GM19238 (cell line): Measurements from ENCODE around the gene CYP1A2.
A peak's percentile ranks its signal among the peaks of the same experiment; 100 is the strongest.
"Not testable (repeated sequence)": the region's sequence is repeated elsewhere in the genome, so short reads cannot be mapped to it uniquely, and the experiment has no call there.

Experiments used
- DNase-seq: peaks from one replicate; pipeline ENCODE4 v3.0.0; 2011; ENCODE audit warnings: low spot score; ENCODE audit not compliant: insufficient read length

The CYP1A2 gene

DNA sequence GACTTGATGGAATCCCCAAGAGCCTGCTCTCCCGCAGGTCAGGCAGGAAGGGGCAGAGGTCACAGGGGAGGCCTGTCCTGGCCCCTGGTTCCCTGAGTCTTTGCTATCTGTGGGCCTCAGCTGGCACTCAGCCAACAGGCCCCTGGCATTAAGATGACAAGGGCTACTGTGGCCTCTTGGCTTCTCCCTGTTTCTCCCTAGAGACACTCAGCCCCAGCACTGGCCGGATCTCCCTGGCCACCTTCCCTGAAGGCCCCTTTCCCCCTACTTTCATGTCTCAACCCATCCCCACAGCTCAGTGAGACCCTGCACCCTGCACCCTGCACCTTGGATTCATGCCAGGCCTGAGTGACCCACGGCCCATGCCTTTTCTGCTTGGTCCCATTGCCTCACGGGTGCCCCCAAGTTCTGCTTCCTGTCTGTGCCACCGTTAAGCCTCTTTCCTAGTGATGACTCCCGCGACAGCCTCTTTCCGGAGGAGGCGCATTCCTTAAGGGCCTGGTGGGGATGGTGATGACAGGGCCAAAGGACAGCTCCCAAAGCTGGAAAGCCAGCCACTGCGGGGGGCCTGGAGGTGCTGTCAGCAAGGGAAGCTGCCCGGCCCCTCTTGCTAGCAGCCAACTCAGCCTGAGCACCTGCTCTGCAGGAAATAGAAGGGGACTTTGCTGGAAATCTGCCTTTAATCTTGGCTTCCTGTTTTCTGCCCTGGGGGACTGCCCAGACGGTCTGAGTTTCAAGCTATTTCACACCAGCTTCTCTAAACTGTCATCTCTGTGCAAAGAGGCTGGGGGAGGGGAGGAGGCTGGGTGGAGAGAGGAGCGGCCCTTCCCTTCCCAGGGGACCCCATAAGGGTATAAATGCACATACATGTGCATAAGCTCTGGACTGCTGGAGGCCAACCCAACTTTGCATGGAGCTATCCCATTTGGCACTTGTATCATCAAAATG, 28.4 kb downstream of the CYP1A2 start:
- DNase-seq: peak; percentile 69

DNA sequence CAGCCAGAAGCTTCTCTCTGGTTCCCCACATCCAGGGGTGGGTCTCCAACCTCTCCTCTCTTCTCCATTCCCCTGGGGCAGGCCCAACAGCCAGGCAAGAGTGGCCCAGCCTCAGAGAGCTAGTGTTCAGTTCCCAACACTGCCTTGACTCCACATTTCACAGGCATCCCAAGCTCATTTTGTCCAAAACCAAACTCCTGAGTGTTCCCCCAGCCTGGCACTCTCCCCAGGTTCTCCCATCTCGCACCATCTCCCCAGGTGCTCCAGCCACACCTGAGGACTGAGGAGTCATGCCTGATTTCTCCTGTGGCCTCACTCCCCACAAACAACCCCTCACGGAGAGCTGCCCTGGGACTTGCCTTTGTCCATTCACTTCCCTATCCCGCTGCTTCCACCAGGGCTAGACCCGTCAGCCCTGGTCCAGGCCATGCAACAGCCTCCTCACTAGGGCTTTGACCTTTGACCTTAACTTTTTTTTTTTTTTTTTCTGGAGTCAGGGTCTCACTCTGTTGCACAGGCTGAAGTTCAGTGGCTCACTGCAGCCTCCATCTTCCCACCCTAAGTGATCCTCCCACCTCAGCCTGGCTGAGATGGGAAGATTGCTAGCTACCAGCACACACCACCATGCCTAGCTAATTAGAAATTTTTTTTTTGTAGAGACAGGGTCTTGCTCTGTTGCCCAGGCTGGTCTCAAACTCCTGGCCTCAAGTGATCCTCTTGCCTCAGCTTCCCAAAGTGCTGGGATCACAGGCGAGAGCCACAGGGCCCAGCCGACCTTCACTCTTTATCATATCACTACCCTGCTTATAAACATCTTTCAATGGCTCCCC, 29.3 kb downstream of the CYP1A2 start:
- DNase-seq: no peak

GRCh38 chr15:74778599-74778970, 29.9 kb downstream of the CYP1A2 start:
- DNase-seq: no peak

DNA sequence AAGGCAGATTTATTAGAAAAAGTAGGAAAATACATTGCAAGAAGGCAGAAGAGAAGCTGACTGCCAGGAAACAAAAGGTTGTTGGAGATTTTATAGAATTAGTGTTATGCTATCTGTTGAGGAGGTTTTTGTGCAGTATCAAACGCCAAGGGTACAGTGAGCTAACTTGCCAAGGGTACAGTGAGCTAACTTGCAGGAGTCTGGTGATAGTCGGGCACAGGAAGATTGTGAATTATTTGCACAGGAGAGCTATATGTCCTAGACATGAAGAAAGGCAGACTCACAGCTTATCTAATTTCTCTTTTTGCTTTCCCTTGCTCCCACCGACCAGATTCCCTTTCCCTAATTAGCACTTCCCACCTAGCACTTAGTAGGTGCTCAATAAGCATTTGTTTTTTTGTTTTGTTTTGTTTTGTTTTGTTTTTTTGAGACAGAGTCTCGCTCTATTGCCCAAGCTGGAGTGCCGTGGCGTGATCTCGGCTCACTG, 30.6 kb downstream of the CYP1A2 start:
- no peak for DNase-seq

- DNase-seq: no peak
Measured at GRCh38 chr15:74780523-74781430, 32.1 kb downstream of the CYP1A2 start.

DNA sequence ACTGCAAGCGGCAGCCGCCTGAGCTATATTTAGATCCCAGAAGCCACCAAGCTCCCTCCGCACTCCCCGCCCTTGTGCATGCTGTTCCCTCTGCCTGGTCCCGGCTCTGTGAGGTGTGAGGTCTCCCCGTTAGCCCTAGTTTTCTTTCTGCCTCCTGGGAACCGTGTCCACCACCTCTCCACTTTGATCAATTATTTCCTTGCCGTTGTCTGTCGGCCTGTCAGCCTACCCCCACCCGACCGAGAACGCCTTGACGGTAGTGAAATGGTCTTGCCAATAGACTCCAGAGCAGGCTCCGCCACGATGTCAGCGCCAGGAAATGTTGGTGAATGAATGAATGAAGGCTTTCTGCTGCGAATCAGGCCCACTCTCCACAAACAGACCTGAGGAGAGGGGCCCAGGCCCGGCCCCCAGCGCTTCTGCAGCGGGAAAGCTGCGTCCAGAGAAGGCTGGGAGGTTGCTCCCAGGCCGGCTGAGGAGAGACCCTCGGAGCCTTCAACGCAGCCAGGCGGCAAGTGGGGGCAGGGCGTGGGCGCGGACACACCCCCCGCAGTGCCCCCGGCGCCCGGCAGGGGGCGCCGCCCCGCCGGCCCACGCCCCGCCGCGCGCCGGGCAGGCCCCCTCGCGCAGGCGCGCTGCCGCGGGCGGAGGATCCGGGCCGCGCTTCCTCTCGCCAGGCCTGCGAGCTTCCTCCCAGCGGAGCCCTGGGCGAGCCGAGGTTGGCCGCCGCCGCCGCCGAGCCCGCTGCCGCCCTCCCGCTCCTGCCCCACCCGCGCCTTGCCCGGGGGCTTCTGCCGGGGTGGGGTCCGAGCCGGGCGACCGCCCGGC, 33.0 kb downstream of the CYP1A2 start, which contains the start of gene CSK:
Gene CSK, plus strand, starts transcription at position 650 of the 828 bp plus-strand sequence. CDS start 16,218 bp downstream, outside the sequence.
- DNase-seq: peak; percentile 82

DNA sequence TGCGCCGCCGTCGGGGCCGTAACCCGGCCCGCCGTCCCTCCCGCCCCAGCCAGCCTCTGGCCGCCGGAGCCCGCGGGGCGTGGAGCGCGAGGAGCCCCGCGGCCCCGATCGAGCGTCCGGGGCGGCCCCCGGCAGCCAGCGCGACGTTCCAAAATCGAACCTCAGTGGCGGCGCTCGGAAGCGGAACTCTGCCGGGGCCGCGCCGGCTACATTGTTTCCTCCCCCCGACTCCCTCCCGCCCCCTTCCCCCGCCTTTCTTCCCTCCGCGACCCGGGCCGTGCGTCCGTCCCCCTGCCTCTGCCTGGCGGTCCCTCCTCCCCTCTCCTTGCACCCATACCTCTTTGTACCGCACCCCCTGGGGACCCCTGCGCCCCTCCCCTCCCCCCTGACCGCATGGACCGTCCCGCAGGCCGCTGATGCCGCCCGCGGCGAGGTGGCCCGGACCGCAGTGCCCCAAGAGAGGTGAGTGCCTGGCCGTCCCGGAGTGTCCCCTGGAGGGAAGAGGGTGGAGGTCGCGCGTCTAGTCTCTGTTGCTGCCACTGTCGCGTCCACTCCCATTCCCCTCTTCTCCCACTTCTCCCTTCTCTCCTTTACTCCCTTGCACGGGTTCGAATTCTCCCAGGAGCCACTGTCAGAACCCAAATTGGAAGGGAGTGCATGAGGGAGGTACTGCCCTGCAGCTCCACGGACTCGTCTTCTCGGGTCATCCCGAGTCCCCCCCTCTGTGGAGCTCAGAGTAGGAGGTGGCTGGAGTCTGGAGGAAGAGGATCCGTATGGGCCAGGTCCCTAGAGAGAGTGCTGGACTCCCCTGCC, 33.8 kb downstream of the CYP1A2 start:
- DNase-seq: no peak

DNA sequence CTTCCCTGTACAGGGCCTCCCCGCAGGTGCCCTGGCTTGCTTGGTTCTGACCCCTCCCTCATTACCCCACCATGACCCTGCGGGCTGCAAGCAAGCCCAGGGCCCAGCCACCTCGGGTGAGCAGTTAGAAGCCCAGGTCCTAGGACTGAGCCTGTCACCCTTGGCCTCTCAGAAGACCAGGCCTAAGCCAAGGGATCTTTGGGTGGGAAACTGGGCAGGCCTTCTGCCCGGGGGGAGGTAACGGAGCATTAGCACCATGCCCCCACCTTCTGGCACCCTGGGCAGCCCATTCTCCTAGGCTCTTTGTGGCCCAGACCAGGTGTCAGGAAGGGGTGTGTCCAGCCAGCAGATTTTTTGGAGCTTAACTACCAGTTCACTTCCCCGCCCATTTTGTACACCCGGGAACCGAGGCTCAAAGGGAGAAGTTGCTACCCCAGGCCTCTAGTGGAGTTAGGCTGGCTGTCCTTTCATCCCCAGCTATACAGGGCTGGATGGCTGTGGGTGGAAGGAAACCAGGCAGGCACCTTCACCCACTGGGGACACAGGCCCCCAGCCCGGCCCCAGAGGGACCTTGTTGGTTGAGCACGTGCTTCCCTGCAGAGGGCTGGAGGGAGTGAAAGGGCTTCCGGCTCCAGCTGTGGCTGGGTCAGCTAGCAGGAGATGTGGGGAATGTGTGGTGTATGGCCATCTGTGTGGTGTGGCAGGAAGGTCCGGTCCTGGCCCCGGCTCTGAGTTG, 34.6 kb downstream of the CYP1A2 start:
- no peak for DNase-seq

- no peak for DNase-seq
Measured at GRCh38 chr15:74783808-74784175, 35.1 kb downstream of the CYP1A2 start.

DNA sequence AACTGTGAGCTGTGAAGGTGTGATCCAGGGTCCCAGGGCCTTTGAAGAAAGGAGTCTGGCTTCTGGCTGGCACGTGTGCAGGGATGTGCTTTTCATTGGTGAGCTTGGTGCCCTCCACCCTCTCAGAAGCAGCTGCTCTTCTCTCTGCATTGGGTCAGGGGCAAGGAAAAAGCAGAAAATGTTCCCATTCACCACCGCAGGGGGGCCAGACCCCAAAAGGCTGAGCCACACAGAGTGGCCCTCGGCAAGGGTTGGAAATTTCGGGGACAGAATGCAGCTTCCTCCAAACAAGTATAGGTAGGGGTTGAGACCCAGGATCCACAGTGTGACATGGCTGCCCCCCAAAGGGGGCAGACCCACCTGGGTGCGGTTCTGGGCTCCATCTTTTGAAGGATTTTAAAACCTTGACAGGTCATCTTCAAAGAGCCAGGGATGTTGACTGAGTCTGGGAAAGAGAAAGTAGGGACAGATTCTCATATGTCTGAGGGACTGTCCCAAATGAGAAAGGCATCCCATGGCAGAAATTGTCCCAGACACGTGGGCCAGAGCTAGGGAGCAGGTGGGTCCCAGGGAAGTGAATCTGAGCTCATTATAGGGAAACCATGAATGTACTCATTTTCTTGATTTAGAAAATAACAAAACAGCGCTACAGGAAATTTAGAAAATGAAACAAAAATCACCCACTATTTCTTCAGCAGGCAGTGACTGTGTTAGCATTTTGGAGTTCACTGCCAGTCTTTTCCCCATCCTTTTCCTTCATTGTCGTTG, 36.0 kb downstream of the CYP1A2 start:
- no peak for DNase-seq

DNA sequence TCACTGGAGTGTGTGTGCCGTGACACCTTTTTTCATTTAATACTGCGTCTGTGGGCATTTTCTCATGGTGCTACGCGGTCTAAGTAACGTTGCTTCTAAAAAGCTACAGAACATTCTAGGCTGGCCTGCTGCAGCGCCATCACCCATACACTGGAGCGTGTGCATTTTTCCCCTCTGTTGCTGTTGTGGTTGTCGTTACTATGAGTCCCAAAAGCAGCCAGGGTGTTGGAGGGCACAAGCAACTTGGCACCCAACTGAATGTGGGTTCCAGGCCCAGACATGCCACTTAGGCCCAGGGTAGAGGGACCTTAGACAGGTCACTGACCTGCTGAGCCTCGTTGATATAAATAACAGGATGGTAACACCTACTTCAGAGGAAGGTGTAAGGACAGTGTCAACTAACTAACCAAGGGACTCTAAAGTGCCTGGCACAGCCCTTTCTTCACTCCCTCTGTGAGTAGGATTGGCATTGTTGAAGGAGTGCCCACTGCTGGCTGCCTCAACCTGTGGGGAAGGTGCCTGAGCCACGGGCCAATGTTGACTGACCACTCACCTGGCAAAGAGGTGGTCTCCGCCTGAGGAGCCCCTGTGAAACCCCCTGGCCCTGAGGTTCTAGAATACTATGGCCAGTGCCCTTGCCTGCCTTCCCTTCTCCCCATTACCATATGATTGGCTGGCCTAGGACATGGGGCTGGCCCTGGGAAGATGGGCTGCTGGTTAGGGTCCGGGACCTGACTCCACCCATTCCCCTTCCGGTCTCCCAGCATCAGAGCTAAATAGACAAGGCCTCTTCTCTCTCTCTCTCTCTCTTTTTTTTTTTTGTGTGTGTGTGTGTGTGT, 36.8 kb downstream of the CYP1A2 start:
- DNase-seq: no peak

DNA sequence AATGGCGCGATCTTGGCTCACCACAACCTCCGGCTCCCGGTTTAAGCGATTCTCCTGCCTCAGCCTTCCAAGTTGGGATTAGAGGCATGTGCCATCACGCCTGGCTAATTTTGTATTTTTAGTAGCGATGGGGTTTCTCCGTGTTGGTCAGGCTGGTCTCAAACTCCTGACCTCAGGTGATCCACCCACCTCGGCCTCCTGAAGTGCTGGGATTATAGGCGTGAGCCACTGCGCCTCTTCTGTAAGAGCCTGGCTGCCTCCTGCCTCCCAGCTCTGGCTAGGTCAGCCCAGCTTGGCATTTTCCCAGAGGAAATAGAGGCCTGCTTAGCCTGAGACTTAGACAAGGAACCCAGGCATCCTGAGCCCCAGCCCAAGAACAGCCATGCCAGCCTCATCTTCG, 37.4 kb downstream of the CYP1A2 start:
- DNase-seq: not testable (repeated sequence)

- DNase-seq: no peak
Measured at GRCh38 chr15:74786551-74787165, 38.0 kb downstream of the CYP1A2 start.

GRCh38 chr15:74787251-74788041, 38.8 kb downstream of the CYP1A2 start:
- peak; percentile 84 for DNase-seq

- DNase-seq: no peak
Measured at GRCh38 chr15:74788042-74788682, 39.5 kb downstream of the CYP1A2 start.
